Stimulated activated CD8-positive, alpha-beta memory T cell treated with anti-CD3 and anti-CD28 coated beads, Interleukin-2, amount 100 ng/mL, for 1 hour (primary cell): Measurements from ENCODE around the gene SYDE2.

Experiments
- DNase-seq, 2 donors: peaks; one replicate each; pipeline ENCODE4 v3.0.0-alpha.2; 2020; ENCODE audit warnings: low read depth in 2 of 2

The SYDE2 gene

DNA sequence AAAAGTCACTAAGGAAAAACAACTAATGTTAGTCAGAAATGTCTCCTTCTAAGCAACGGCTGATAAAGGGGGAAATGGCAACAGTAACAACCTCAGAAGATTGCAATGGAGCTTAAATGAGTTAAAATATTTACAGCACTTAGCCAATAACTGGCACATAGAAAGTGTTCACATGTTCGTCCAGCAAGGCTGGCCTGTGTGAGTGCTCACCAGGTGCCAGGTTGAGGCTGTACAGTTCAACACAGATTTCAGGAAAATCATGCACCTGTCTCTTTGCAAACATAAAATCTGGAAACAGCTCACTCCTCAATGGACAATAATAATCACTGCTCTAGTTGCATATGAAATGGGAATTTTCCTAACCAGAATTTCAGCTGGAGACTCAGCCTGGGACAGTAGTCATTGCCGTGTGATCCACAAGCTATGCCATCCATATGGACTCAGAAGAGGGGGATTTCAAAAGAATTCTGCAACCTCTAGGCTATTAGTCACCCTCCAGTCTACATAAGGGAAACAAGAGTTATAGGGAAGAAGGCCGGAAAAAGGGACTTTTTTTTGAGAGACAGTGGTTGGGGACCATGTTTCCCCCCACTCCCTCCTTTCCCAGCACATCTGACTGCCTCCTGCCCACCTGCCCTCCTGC, 68.6 kb downstream of the SYDE2 start:
- no peak for DNase-seq

DNA sequence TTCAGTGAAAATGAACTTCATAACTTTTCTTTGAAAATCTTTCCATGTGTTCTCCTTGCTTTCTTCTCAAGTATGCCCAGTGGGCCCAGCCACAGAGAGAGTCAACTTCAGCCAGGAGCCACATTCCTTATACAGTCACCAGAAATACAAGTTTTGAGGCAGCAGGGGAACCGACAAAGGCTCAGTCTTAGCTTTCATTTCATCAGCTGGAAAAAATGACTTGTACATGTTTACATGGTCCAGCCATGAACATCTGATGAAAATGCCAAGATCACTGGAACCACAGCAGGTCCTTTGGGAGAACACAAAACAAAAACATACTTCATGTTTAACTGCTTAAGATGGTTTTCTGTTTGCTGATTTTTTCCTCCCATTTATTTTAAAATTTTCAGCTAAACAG, 72.5 kb downstream of the SYDE2 start:
- DNase-seq, result no peak

- DNase-seq, result no peak
These were observed 74.9 kb downstream of the SYDE2 start for GRCh38 chr1:85125891-85126290.

DNA sequence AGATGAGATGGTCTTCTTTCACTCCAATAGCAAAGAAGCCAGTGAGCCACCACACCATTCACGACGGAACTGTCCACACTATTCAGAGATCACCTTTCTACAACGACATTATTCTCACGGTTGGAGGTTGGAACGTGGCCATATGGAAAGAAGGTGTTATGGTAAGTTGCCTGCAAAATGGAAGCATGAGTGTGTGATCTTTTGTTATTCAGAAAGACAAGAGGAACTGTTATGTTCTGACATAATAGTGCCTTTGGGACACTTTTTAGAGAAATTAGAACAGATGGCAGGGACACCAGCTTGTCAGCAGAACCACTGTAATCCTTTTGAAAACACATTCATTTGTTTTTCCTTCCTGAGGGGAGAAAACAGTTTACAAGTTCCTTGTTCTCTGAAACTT, 76.7 kb downstream of the SYDE2 start:
- no peak for DNase-seq

- no peak for DNase-seq
These were observed 78.6 kb downstream of the SYDE2 start for GRCh38 chr1:85122169-85122568.

DNA sequence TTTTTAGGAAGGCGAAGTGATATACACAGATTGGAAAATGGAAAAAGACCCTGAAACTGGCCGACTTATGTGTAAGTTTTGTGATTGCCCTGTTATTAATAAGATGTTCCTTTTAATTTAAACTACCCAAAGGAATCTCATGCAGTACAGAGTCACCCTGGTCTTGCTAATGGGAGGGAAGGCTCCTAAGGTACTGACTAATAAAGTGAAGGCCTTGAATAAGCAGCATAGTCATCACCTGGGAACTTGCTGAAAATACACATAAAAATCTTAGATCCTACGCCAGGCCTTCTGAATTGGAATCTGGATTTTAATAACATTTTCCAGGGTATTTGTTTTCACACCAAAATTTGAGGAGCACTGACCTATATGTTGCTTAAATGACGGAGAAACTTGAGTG, 79.1 kb downstream of the SYDE2 start:
- DNase-seq, result no peak

- DNase-seq, result no peak
These were observed 82.1 kb downstream of the SYDE2 start for GRCh38 chr1:85118751-85119150.

DNA sequence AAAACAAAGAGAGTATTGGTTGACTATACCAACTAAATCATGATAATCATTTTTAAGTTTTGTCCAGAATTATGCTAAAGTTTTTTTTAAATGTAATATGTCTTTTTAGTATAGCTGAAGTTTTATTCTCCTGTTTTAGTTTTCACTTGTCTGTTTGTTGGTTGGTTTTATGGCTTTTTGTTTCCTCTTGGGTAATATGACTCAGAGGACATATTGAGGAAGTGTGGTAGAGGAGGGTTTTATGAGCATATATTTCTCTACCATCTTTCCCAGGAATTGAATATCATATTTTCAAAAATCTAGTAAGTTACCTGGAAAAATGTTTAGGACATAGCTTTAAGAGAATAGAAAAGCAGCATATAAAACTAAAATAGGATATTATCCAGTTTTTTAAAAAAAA, 84.0 kb downstream of the SYDE2 start:
- no peak for DNase-seq

DNA sequence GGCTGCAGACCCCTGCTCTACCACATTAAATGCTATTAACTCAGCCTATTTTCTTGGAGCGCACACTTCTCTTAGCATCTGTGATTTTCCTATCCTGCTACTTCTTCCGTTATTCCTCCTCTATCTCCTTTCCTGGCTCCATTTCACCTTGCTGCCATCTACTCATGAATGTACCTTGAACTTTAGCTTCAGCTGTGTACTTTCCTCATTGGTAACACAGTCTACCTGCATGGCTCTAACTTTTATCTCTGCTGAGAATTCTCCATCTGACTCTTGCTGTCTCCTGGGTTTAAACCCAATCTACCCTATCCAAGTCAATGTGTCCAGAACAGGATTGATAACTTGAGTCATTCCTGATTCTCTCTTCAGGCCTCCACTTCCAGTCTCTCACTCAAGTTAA, 84.9 kb downstream of the SYDE2 start:
- no peak for DNase-seq

- no peak for DNase-seq
These were observed 89.1 kb downstream of the SYDE2 start for GRCh38 chr1:85111695-85112094.

DNA sequence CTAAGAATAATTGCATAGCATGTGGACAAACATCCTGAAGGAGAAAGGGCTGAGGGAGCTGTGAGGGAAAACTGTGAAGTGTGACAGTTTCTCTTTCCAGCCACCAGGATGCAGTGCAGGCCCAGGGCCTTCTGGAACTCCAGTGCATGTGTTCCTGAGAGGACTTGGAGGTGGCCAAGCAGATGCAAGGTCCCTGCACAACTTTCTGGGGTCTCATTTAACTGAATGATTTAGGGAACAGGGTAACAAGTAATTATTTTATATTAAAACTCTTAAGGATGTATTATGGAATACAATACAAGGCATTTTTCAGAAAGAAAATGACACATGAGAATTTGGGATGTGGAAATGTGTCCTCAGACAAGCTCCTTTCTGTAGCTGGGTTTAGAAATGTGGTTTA, 91.3 kb downstream of the SYDE2 start:
- peak in 1 of 2 donors; percentile 9 for DNase-seq
